Measurements from ENCODE around the gene PRICKLE1. TPM values are rescaled to one million over a fixed set of nuclear protein-coding genes. Genes with fewer than 3 reads are reported as not detected.
"Not testable (repeated sequence)": the region's sequence is repeated elsewhere in the genome, so short reads cannot be mapped to it uniquely, and the experiment has no call there.

PRICKLE1 gene
- total RNA-seq, 1 donor from 2014 or later: 1.4 TPM

DNA sequence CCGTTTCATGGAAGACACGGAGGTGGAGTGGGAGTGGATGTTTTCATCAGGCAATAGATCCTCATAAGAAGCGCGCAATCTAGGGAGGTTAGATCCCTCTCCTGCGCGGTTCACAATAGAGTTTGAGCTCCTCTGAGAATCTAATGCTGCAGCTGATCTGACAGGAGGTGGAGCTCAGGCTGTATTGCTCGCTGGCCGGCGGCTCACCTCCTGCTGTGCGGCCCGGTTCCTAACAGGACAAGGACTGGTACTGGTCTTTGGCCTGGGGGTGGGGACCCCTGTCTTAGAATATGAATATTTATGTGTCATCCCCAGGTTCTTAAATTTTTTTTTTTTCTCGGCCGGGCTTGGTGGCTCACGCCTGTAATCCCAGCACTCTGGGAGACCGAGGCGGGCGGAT lies 36.7 kb downstream of the PRICKLE1 start:
- ATAC-seq: no peak

DNA sequence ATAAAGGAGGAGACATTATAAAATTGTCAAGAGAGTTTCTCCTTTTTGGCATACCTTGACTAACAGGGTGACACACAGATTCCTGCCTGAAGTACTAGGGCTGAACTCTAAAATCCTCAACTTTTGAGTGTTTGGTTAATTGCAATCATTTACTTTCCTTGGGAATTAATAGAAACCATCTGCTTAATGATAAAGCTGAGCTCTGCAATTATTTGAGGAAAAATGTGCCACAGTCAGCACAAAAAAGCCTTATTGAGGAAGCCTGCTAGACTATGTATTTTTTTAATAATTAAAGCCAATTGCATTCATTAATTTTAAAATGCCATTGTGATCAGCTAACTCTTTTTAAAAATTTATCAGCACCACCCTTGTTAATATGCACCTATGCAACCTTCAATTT lies 38.7 kb downstream of the PRICKLE1 start:
- ATAC-seq: no peak

DNA sequence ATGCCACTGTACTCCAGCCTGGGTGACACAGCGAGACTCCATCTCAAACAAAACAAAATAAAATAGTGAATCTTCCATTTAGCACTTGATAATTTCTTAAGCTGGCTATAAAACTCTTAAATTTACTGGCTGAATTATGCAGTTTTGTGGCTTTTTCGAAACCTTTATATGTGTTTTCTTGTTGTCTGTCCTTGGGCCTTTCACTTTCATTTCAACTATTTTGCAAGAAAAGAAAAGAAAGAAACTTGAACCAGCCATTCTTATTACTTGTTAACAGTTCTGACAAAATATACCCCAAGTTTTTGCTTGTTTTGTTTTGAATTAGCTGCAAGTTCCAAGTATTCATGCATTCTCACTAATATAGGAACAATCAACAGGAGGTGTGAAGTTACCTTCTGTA lies 42.8 kb downstream of the PRICKLE1 start:
- no peak for ATAC-seq

DNA sequence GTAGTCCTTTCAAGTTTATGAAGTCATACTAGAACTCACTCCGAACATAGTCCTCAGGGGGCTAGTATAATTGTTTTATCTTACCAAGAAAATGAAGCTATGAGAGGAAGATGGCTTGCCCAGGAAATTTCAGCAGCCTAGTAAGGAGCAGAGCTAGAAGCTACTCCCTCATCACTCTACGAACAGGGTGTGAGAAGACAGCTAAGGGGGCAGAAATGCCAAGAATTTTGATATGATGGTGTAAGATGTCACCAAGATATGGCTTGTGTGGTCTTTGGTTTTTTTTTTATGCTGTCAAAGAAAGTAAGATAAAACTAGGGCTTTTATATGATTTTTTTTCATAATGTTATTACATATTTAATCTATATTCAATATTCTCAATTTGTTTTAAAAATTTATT lies 47.6 kb downstream of the PRICKLE1 start:
- no peak for ATAC-seq

DNA sequence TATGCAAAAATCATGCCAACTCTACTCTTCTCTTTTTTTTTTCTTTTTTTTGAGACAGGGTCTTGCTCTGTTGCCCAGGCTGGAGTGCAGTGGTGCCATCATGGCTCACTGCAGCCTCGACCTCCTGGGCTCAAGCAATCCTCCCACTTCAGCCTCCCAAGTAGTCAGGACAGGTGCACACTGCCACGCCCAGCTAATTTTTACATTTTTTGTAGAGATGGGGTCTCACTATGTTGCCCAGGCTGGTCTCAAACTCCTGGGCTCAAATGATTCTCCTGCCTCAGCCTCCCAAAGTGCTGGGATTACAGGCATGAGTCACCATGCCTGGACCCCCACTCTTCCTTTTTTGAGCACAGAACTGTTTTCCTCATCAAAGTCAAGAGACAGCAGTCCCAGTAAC lies 48.2 kb downstream of the PRICKLE1 start:
- ATAC-seq: not testable (repeated sequence)

DNA sequence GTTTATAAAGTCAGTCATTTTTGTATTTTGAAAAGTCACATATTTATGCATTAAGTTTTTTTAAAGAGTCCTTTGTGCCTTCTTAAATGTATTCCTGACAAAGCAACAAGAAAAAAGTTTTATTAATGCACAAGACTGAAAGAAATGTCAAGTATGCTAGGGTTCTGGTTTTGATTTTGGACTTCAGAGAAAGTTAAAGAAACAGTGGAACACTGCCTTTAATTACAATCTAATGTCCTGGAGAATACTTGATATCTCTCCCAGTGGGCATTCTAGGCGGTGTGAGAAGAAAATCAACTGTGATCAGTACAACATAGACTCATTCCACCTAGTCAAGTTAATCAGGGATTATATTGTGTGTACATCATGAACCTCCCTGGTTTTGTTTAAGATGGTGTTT lies 49.9 kb downstream of the PRICKLE1 start:
- no peak for ATAC-seq

DNA sequence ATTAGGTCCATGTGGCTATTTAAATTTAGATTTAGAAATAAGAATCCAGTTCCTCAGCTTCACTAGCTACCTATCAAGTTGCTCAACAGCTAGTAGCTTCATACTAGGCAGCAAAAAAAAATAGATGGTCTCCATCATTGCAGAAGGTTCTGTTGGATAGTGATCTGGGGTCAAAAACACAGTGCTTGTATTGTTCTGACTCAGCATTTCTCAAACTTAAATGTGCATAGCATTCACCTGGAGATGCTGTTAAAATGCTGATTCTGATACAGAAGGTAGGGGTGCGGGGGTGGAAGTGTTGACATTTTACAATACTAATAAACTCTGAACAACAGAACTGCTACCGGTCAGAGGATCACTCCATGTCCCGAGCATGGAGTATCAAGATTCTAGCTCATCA lies 51.3 kb downstream of the PRICKLE1 start:
- no peak for ATAC-seq

DNA sequence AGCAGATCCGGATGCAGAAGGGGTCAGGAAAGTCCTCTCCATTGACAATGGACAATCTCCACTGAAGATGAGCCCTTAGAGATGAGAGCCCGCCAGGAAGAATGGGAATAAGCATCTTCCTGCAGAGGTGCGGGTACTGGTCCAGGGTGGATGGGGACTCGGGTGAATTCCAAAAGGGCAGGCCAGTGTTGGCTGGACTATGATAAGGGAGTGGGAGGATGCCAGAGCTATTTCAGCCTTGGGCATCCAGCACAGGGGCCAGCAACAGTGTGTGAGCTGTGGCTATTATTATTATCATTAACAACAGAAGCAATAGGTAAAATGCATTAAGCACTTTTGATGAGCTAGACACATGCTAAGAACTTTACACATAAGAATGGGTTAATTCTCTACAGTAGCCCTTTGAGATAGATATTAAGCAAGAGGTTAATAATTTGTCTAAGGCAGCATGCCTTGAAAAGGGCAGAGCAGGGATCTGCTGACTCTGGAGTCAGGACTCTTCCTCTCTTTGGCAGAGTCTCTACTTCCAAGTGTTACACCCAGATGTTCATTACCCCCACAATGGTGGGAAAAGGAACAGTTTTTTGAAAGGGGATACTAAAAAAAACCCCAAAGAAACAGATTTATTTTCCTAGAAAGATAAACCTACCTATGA lies 55.2 kb downstream of the PRICKLE1 start:
- no peak for ATAC-seq

DNA sequence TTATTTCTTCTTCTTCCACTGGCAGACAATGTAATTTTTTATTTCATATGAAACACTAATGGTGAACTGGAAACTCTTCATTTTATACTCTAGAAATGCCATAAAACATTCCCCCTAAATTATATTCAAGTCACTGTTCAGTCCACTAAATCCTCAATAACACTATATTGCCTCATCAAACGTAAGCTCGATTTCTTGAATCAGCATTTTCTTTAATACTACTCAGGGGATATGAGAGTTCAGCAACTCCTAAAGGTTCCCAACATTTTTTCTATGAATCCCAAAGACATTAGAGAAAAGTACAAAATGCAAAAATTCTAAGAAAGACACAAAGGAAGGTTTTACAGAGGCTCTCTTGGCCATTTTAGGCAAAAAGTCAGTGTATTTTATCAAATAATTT lies 59.3 kb downstream of the PRICKLE1 start:
- ATAC-seq: no peak

DNA sequence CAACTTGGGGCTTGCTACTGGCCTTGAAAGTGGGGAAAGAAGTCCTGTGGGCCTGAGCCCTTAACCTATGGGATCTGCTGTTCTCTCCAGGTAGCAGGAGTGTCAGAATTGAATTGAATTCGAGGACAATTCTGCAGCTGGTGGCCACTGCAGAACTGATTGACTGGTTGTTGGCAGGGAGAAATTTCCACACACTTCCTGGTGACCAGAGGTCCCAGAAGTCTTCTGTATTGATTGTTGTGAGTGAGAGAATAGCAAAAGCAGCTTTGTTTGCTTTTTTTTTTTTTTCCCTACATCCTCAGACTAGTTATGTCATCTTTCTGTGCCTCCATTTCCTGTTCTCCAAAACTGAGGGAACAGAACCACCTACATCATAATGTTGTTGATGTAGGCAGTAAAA lies 64.1 kb downstream of the PRICKLE1 start:
- no peak for ATAC-seq

DNA sequence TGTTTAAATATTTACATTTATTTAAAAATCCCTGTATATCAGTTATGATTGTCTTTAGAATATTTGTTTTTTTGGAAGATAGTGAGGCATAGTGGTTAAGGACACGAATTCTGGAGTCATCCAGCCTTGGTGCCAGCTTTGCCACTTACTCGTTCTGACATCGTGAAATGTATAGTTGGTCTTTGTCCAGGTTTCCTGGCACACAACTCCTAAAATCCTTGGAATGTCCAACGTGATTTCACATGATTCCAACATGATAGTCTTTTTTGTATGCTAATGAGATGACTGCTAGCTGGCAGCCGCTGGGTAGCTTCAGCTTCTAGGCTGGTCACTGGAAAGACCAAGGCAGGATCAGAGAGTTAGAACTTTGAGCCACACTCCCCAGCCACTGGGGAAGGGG lies 64.8 kb downstream of the PRICKLE1 start:
- ATAC-seq: no peak

DNA sequence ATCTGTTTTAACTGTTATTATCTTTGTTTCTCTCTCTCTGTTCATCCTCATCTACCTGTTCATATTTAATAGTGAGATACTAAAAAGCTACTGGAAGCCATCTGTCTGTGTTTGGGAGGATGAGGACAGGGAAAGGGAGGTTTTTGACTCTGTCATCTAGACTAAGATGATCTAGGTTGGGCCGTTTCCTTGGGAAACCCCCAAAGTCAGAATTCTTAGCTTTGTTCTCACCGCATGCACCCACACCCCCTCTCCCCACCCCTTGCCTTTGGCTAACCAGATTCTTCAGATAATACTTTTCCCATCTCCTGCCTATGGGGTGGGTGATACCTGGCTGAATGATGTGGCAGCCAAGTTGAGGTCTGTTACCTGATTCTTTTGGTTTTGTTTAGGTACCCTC lies 73.0 kb downstream of the PRICKLE1 start:
- ATAC-seq: no peak

DNA sequence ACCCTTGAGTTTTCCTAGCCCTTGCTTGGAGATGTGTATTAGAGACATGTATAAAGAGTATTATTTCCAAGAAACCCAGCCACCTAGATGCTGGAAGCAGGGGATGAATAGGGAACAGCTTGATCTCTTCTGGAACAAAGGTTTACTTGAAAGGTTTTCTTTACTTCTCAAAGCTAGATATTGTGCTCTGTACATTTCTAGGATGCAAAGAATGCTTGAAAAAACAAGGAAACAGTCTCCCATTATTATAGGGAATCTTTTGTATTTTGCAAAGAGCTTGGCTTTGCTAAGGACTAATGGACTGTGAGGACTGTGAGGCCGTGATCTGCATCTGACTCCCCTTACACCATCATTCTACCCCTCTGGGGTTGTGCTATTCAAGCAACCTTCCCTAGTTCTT lies 77.9 kb downstream of the PRICKLE1 start:
- no peak for ATAC-seq

DNA sequence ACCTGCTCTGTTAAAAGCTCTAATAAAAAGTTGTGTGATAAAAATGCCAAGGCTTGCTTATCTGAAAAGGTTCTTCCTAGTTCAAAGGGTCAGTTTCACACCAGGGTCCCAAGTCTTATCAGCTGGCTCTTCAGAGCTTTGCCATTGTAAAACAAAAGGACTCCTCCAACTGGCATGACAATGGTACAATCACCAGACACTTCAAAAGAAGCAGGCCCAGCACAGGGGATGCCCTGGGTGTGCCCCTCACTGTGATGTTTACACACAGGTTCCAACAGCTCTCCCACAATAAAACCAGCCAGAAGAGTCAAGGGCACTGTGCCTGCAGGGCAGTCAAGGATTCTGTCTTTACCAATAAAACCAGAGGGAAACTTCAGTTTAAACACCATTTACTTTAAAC lies 78.7 kb downstream of the PRICKLE1 start:
- no peak for ATAC-seq

DNA sequence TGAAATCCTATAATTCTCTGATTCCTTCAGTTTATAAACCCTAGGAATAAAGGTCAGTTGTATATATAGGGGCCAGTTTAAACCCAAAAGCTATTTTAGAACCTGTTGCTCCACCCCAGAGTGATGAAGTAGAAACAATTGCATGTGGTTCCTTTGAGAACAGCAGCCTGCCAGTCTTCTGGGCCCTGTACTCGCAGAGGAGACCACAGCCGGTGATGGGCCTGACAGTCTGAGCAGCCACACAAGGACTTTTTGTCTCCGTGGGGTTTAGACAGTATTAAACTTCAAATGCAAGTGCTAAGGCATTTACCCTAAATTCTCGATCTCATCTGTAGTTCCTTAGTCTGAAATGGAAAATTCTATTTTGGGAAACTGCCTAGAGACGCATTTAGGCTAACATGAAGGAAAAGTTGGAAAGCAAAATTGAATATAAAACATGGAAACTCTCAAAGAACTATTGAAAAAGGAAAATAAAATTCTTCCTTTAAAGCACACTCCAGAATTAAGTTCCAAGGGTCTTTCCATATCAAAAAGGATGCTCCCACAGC lies 80.6 kb downstream of the PRICKLE1 start:
- ATAC-seq: no peak

DNA sequence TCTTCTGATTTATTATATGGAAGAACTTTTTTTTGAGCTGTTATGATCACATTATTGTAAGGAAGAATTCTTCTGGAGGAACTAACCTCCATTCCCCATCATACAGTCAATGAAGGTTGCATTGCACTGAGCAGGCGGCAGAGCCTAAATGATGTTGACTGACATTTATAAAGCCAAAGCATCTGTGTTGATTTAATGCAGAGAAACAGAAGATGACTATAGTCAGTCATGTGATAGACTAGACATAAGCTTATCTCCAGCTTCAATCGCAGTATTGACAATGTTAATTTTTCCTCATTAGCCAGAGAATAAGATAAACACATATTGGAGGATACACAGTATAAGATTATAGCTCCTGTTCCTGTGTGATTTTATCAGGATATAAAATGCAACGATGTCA lies 82.0 kb downstream of the PRICKLE1 start:
- ATAC-seq: no peak

DNA sequence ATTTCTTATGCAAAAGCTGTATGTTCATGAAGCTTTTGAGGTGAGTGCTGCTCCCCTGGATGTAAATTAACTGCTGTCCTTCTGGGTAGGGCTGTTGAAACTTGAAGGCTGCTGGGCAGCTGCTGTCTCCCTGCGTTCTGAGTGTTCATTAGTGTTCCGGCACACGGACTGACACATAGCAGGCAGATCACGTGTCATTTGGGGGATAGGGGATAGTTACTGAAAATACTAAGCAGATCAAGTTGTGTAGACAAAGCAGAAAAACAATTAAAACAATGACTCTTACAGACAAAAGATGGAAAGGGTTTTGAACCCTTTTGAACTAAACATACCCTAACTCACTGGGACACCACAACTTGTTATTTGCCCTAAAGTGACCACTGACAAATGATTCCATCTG lies 82.5 kb downstream of the PRICKLE1 start:
- ATAC-seq: no peak

DNA sequence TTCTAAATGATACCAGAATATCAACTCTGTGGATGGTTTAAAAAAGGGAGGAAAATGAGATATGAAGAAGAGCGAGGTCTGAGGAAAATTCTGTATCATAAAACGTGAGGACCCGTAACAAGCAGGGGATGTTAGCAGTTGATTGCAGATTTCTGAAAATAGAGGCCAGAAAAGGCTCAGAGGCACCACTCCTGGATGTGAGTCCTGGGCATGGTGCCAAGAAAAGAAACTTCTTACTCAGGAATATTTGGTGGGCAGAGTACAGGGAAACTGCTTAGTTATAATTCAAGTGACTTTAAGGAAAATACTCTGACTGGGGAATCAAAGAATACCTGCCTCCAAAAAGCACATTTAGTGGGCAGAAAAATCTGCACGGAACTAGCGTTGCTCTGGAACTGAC lies 85.5 kb downstream of the PRICKLE1 start:
- ATAC-seq: no peak

DNA sequence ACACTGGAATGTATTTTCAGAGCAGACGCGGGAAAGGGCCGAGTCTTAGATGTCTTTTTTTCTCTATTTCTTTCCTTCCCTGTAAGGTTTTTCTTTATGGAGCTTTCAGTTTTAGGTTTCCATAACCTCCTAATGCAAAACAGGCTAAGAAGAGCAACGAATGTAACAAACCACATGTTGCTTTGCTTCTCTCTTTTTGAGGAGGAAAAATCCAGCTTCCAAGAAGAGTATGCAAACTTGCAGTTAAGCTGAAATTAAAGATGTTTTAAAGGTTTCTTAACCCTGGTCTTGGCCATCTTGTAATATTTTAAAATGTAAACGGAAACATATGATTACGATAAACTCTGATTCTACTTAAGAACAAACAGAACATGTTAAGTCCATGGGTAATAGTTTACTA lies 86.9 kb downstream of the PRICKLE1 start:
- no peak for ATAC-seq

DNA sequence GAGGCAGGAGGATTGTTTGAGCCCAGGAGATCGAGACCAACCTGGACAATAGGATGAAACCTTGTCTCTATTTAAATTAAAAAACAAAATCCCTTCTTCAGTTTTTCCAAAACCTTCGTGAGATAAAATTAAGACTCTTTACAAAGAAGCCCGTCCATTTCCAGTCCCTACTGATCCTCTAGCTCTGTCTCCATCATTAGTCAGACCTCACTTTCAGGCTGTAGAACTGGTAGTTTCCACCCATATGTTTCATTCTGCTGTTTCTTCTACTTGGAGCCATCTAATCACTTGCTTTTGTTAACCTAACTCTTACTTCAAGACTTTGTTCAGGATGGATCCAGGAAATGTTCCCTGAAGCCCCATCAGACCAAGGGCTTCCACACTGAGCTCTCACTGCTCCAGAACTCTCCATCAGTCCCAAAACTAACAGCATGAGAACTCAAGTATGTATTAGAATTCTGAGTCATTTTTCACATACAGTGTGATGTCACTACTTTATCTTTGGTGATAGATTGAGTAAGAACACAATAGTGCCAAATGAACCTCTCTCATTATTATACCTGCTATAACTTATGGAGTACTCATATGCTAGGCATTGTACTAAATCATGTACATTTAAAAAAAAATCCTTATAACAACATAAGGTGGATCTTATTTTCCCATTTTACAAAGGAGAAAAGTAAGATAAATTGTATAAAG lies 90.8 kb downstream of the PRICKLE1 start:
- no peak for ATAC-seq

DNA sequence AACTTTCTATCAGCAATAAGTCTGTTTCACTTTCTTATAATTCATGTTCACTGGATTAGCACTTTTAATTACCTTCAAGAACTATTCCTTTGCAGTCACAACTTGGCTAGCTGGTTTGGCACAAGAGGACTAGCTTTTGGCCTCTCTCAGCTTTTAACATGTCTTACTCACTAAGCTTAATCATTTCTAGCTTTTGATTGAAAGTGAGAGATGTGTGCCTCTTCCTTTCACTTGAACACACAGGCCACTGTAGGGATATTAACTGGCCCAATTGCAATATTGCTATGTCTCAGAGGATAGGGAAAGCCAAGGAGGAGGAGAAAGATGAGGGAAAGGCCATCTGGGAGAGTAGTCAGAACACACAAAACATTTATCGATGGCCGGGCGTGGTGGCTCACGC lies 92.7 kb downstream of the PRICKLE1 start:
- no peak for ATAC-seq

DNA sequence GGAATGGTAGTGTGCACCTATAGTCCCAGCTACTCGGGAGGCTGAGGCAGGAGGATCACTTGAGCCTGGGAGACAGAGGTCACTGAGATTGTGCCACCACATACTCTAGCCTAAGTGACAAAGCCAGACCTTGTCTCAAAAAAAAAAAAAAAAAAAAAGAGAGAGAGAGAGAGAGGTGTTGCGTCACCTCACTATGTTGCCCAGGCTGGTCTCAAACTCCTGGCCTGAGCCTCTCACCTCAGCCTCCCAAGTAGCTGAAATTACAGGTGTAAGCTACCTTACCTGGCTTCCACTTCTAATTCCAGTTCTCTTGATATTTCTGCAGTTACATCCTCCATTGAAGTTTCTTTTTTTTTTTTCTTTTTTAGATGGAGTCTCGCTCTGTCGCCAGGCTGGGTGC lies 94.3 kb downstream of the PRICKLE1 start:
- no peak for ATAC-seq

DNA sequence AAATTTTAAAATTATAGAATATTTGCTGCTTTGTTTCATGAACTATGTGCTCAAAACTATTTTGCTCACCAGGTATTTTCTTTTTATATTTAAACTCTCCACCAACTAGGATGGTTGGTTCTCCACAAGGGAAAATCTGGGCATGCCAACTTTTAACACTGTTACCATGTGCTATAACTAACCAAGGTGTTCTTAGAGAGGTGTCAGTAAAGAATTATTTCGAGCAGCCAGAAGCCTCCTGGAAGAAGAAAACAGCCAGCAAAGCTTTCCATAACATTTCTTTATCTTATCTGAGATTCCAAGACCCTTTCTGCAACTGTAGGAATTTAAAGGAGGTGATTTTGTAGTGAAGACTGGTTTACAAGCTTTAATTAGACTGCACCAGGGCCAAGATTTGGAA lies 97.3 kb downstream of the PRICKLE1 start:
- no peak for ATAC-seq

DNA sequence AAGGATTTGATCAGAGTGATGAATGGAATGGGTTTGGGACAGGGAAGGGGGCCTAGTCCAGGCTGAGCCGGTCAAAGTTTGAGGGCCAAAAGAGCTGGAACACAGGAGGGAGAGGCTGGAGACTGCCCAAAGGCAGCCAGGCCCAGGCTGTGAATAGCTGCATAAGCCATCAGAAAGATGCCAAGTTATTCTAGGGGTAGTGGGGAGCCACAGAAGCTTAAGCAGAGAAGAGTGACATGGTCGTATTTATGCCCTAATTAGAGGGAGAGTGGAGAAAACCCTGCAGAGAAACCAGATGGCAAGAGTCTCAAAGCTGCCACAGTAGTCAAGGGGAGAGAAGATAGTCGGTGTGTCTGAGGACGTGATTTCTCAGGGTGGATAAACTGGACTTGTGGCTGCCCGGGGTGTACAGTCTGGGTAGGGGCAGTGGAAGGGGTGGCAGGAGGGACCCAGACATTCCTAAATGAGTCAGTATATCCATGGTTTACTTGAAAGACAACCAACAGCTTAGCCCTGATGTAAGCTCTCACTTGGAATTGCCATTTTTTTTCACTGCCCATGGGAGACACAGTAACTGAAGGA lies 99.2 kb downstream of the PRICKLE1 start:
- ATAC-seq: no peak

Data from esophagus mucosa (tissue), 1 donor.